Activated naive CD8-positive, alpha-beta T cell (primary cell): ENCODE measurements around the gene KCNN4.
A peak's percentile ranks its signal among the peaks of the same experiment; 100 is the strongest.
"Not testable (repeated sequence)": the region's sequence is repeated elsewhere in the genome, so short reads cannot be mapped to it uniquely, and the experiment has no call there.

Experiments used
- H3K27ac Mint-ChIP-seq: one replicate; pipeline ENCODE4 v1.8.0; 2021; ENCODE audit warnings: mixed read lengths
- H3K27me3 Mint-ChIP-seq: one replicate; pipeline ENCODE4 v1.8.0; 2021; ENCODE audit warnings: mixed read lengths
- H3K36me3 Mint-ChIP-seq: one replicate; pipeline ENCODE4 v1.8.0; 2021; ENCODE audit warnings: mixed read lengths
- H3K4me1 Mint-ChIP-seq: one replicate; pipeline ENCODE4 v1.8.0; 2021; ENCODE audit warnings: low read depth, mixed read lengths
- H3K4me3 Mint-ChIP-seq: one replicate; pipeline ENCODE4 v1.8.0; 2021; ENCODE audit warnings: mild to moderate bottlenecking, mixed read lengths
- H3K9me3 Mint-ChIP-seq: one replicate; pipeline ENCODE4 v1.8.0; 2021; ENCODE audit warnings: low read depth, mixed read lengths

Gene KCNN4

GRCh38 chr19:43769256-43769655 lies 11.5 kb downstream of the KCNN4 start:
- no peak overlapping the region for H3K4me3 Mint-ChIP-seq
- H3K4me1 Mint-ChIP-seq: peaks cover 30% of the 10 kb centered on the region
- H3K9me3 Mint-ChIP-seq: no peaks in the 10 kb centered on the region
- H3K27ac Mint-ChIP-seq: no peak overlapping the region
- no peaks in the 10 kb centered on the region for H3K27me3 Mint-ChIP-seq
- H3K36me3 Mint-ChIP-seq: no peaks in the 10 kb centered on the region

- H3K4me1 Mint-ChIP-seq: peaks cover 37% of the 10 kb centered on the region
- H3K4me3 Mint-ChIP-seq: no peak overlapping the region
- H3K36me3 Mint-ChIP-seq: no peaks in the 10 kb centered on the region
- no peaks in the 10 kb centered on the region for H3K27me3 Mint-ChIP-seq
- no peaks in the 10 kb centered on the region for H3K9me3 Mint-ChIP-seq
- peak overlapping the region; percentile 68 for H3K27ac Mint-ChIP-seq
Observed at GRCh38 chr19:43768273-43769050, 12.3 kb downstream of the KCNN4 start.

GRCh38 chr19:43767818-43768217 lies 13.0 kb downstream of the KCNN4 start:
- peaks cover 43% of the 10 kb centered on the region for H3K4me1 Mint-ChIP-seq
- H3K36me3 Mint-ChIP-seq: no peaks in the 10 kb centered on the region
- peak overlapping the region; percentile 95 for H3K27ac Mint-ChIP-seq
- H3K9me3 Mint-ChIP-seq: no peaks in the 10 kb centered on the region
- no peak overlapping the region for H3K4me3 Mint-ChIP-seq
- H3K27me3 Mint-ChIP-seq: no peaks in the 10 kb centered on the region

- H3K4me3 Mint-ChIP-seq: no peak overlapping the region
- no peaks in the 10 kb centered on the region for H3K36me3 Mint-ChIP-seq
Observed at GRCh38 chr19:43767316-43767715, 13.5 kb downstream of the KCNN4 start.

GRCh38 chr19:43766755-43767043 lies 14.1 kb downstream of the KCNN4 start:
- no peaks in the 10 kb centered on the region for H3K9me3 Mint-ChIP-seq
- H3K27me3 Mint-ChIP-seq: no peaks in the 10 kb centered on the region
- H3K36me3 Mint-ChIP-seq: no peaks in the 10 kb centered on the region
- peak overlapping the region; percentile 95 for H3K27ac Mint-ChIP-seq
- H3K4me1 Mint-ChIP-seq: peaks cover 46% of the 10 kb centered on the region
- peak overlapping the region; percentile 72 for H3K4me3 Mint-ChIP-seq

More at GRCh38 chr19:43767316-43767715, 13.5 kb downstream of the KCNN4 start:
- peak overlapping the region; percentile 95 for H3K27ac Mint-ChIP-seq
- no peaks in the 10 kb centered on the region for H3K9me3 Mint-ChIP-seq
- H3K4me1 Mint-ChIP-seq: peaks cover 46% of the 10 kb centered on the region
- H3K27me3 Mint-ChIP-seq: no peaks in the 10 kb centered on the region

- Mint-ChIP-seq H3K4me3 (peak overlapping the region; percentile 72), H3K27ac (peak overlapping the region; percentile 95), H3K36me3 (no peaks in the 10 kb centered on the region), H3K9me3 (no peaks in the 10 kb centered on the region), H3K27me3 (no peaks in the 10 kb centered on the region), H3K4me1 (peaks cover 46% of the 10 kb centered on the region)
Observed at GRCh38 chr19:43765109-43765876, 15.5 kb downstream of the KCNN4 start.

GRCh38 chr19:43764684-43765083 lies 16.1 kb downstream of the KCNN4 start:
- H3K9me3 Mint-ChIP-seq: not testable (repeated sequence)
- peaks cover 46% of the 10 kb centered on the region for H3K4me1 Mint-ChIP-seq

GRCh38 chr19:43763473-43763939 lies 17.3 kb downstream of the KCNN4 start:
- H3K27me3 Mint-ChIP-seq: no peaks in the 10 kb centered on the region
- peaks cover 52% of the 10 kb centered on the region for H3K4me1 Mint-ChIP-seq
- H3K36me3 Mint-ChIP-seq: no peaks in the 10 kb centered on the region
- no peaks in the 10 kb centered on the region for H3K9me3 Mint-ChIP-seq
- peak overlapping the region; percentile 50 for H3K4me3 Mint-ChIP-seq
- peak overlapping the region; percentile 51 for H3K27ac Mint-ChIP-seq

More at GRCh38 chr19:43764684-43765083, 16.1 kb downstream of the KCNN4 start:
- Mint-ChIP-seq H3K4me3 (peak overlapping the region; percentile 72), H3K27ac (peak overlapping the region; percentile 95)
- H3K36me3 Mint-ChIP-seq, H3K27me3 Mint-ChIP-seq: not testable (repeated sequence)

GRCh38 chr19:43762814-43763213 lies 18.0 kb downstream of the KCNN4 start:
- Mint-ChIP-seq H3K27ac (peak overlapping the region; percentile 51), H3K36me3 (no peaks in the 10 kb centered on the region), H3K4me3 (peak overlapping the region; percentile 22), H3K4me1 (peaks cover 51% of the 10 kb centered on the region), H3K9me3 (no peaks in the 10 kb centered on the region), H3K27me3 (no peaks in the 10 kb centered on the region)

- H3K4me3 Mint-ChIP-seq: no peak overlapping the region
- peaks cover 9% of the 10 kb centered on the region for H3K36me3 Mint-ChIP-seq
- no peaks in the 10 kb centered on the region for H3K27me3 Mint-ChIP-seq
- H3K4me1 Mint-ChIP-seq: peaks cover 53% of the 10 kb centered on the region
- H3K27ac Mint-ChIP-seq: no peak overlapping the region
- H3K9me3 Mint-ChIP-seq: no peaks in the 10 kb centered on the region
Observed at GRCh38 chr19:43760941-43761340, 19.8 kb downstream of the KCNN4 start.

GRCh38 chr19:43759515-43759914 lies 21.3 kb downstream of the KCNN4 start:
- H3K27me3 Mint-ChIP-seq: no peaks in the 10 kb centered on the region
- H3K27ac Mint-ChIP-seq: peak overlapping the region; percentile 7
- H3K9me3 Mint-ChIP-seq: no peaks in the 10 kb centered on the region
- peaks cover 45% of the 10 kb centered on the region for H3K4me1 Mint-ChIP-seq
- H3K4me3 Mint-ChIP-seq: no peak overlapping the region
- H3K36me3 Mint-ChIP-seq: peaks cover 9% of the 10 kb centered on the region

- H3K4me1 Mint-ChIP-seq: peaks cover 50% of the 10 kb centered on the region
Observed at GRCh38 chr19:43755256-43755801, 25.4 kb downstream of the KCNN4 start.

GRCh38 chr19:43754503-43755255 lies 26.1 kb downstream of the KCNN4 start, which contains the start of gene SMG9:
SMG9 (minus strand) TSS chr19:43754962; CDS start chr19:43750741, 4,221 bp downstream.
- Mint-ChIP-seq H3K9me3 (no peaks in the 10 kb centered on the region), H3K27me3 (no peaks in the 10 kb centered on the region), H3K4me3 (peak within 1 kb of the TSS; percentile 95), H3K27ac (peak within 1 kb of the TSS; percentile 99), H3K36me3 (peaks cover 16% of the 10 kb centered on the region), H3K4me1 (peaks cover 50% of the 10 kb centered on the region)

More at GRCh38 chr19:43755256-43755801, 25.4 kb downstream of the KCNN4 start:
- Mint-ChIP-seq H3K4me3 (peak overlapping the region; percentile 95), H3K27me3 (no peaks in the 10 kb centered on the region), H3K9me3 (no peaks in the 10 kb centered on the region), H3K36me3 (peaks cover 16% of the 10 kb centered on the region), H3K27ac (peak overlapping the region; percentile 99)

- Mint-ChIP-seq H3K4me1 (peaks cover 46% of the 10 kb centered on the region), H3K27ac (peak overlapping the region; percentile 99), H3K27me3 (no peaks in the 10 kb centered on the region), H3K9me3 (no peaks in the 10 kb centered on the region), H3K36me3 (peaks cover 16% of the 10 kb centered on the region), H3K4me3 (peak overlapping the region; percentile 95)
Observed at GRCh38 chr19:43754253-43754502, 26.6 kb downstream of the KCNN4 start.
